ENCODE results near the gene RPS6KA4.

GRCh38 chr11:64355078-64355940 is 3.7 kb upstream of the RPS6KA4 start:
- TF ChIP-seq POLR2A (IDR thresholded peaks at IDR 0.05) (peak; percentile 11 to 64 (median 54)), CTCF (IDR thresholded peaks at IDR 0.05) (peak; percentile 79 to 94 (median 89))

Measured in body of pancreas (tissue), 4 donors.